GM21381 (cell line): Measurements from ENCODE around the gene NDST1.
"Not testable (repeated sequence)": the region's sequence is repeated elsewhere in the genome, so short reads cannot be mapped to it uniquely, and the experiment has no call there.

ENCODE experiments used
- ATAC-seq: cut with Tn5 transposase; IDR thresholded peaks from one replicate; pipeline ENCODE4 v1.9.1; 2021; ENCODE audit warnings: mild to moderate bottlenecking, moderate library complexity; ENCODE audit not compliant: unreplicated experiment

NDST1 gene

GRCh38 chr5:150505816-150506215 is 2.1 kb upstream of the NDST1 start:
- no peak for ATAC-seq

- no peak for ATAC-seq
These were observed 1.1 kb upstream of the NDST1 start for GRCh38 chr5:150506571-150507473.

GRCh38 chr5:150508277-150508640 is 328 bp downstream of the NDST1 start:
- ATAC-seq: no peak

GRCh38 chr5:150508828-150509227 is 897 bp downstream of the NDST1 start:
- ATAC-seq: no peak

- ATAC-seq: no peak
These were observed 2.1 kb downstream of the NDST1 start for GRCh38 chr5:150509992-150510391.

GRCh38 chr5:150510460-150511263 is 2.7 kb downstream of the NDST1 start:
- ATAC-seq: no peak

- no peak for ATAC-seq
These were observed 3.8 kb downstream of the NDST1 start for GRCh38 chr5:150511578-150512367.

GRCh38 chr5:150512368-150512747 is 4.4 kb downstream of the NDST1 start:
- no peak for ATAC-seq

- no peak for ATAC-seq
These were observed 5.7 kb downstream of the NDST1 start for GRCh38 chr5:150513375-150514309.

GRCh38 chr5:150514708-150515211 is 6.8 kb downstream of the NDST1 start:
- no peak for ATAC-seq

- ATAC-seq: no peak
These were observed 7.5 kb downstream of the NDST1 start for GRCh38 chr5:150515446-150515845.

- no peak for ATAC-seq
These were observed 8.1 kb downstream of the NDST1 start for GRCh38 chr5:150516011-150516410.

GRCh38 chr5:150517272-150518152 is 9.6 kb downstream of the NDST1 start:
- ATAC-seq: no peak

- ATAC-seq: not testable (repeated sequence)
These were observed 11.0 kb downstream of the NDST1 start for GRCh38 chr5:150518712-150519559.

- ATAC-seq: no peak
These were observed 11.6 kb downstream of the NDST1 start for GRCh38 chr5:150519560-150519945.

- ATAC-seq: no peak
These were observed 12.0 kb downstream of the NDST1 start for GRCh38 chr5:150519978-150520377.

GRCh38 chr5:150520747-150521521 is 13.0 kb downstream of the NDST1 start:
- ATAC-seq: no peak

GRCh38 chr5:150521522-150521817 is 13.5 kb downstream of the NDST1 start:
- ATAC-seq: no peak
